Activated CD4-positive, alpha-beta T cell treated with anti-CD3 and anti-CD28 coated beads for 24 hours (primary cell): ENCODE measurements around the gene ELK4.

Source experiments
- DNase-seq, 2 donors: peaks; one replicate each; pipeline ENCODE4 v3.0.0-alpha.2; 2020; ENCODE audit warnings: low read depth in 2 of 2

The ELK4 gene

GRCh38 chr1:205563927-205564441 lies 67.8 kb downstream of the ELK4 start:
- DNase-seq, result no peak

- DNase-seq, result no peak
These were observed 70.2 kb downstream of the ELK4 start for GRCh38 chr1:205561501-205562203.
